ENCODE results near the gene CTH. TPM values are rescaled to one million over a fixed set of nuclear protein-coding genes. Genes with fewer than 3 reads are reported as not detected.

The CTH gene
- total RNA-seq, 3 donors from 2014 or later (not counting 1 experiment from before 2014, with no cell fraction given), result 3.0 to 7.6 (median 3.6) TPM

GRCh38 chr1:70485624-70486023 lies 74.6 kb downstream of the CTH start:
- intact Hi-C loops (cut with micrococcal nuclease), result no loop called here
- Mint-ChIP-seq H3K9me3 (no peaks in the 10 kb centered on the region), H3K4me3 (no peak overlapping the region), H3K36me3 (no peaks in the 10 kb centered on the region), H3K4me1 (no peaks in the 10 kb centered on the region), H3K27me3 (ENCODE audit: low read depth in 2 of 2) (peaks cover 0 to 12% of the 10 kb centered on the region in 2 donors), H3K27ac (no peak overlapping the region)
- no peaks in the 10 kb centered on the region for H3K27me3 ChIP-seq (ENCODE audit: control insufficient read depth, insufficient read depth, low read length)
- ATAC-seq, result no peak
- no peak for TF ChIP-seq CTCF (IDR thresholded peaks at IDR 0.05)
- no peak overlapping the region for H3K27ac ChIP-seq (ENCODE audit: low read length)
- no peak for DNase-seq
- H3K36me3 ChIP-seq (ENCODE audit: control insufficient read depth, insufficient read depth, low read length), result no peaks in the 10 kb centered on the region
- WGBS (ENCODE audit: insufficient coverage), result 17% methylated on average over 3 of the region's 4 CpGs
- no peaks in the 10 kb centered on the region for H3K9me3 ChIP-seq (ENCODE audit: control insufficient read depth, insufficient read depth, low read length)
- no peaks in the 10 kb centered on the region for H3K4me1 ChIP-seq (ENCODE audit: control insufficient read depth, insufficient read depth, low read length)
- no peak overlapping the region for H3K4me3 ChIP-seq (ENCODE audit: low read length)

- Mint-ChIP-seq H3K27ac (no peak overlapping the region), H3K9me3 (no peaks in the 10 kb centered on the region), H3K4me3 (no peak overlapping the region), H3K36me3 (no peaks in the 10 kb centered on the region), H3K27me3 (ENCODE audit: low read depth in 2 of 2) (peaks cover 0 to 17% of the 10 kb centered on the region in 2 donors), H3K4me1 (no peaks in the 10 kb centered on the region)
- no peak for TF ChIP-seq CTCF (IDR thresholded peaks at IDR 0.05)
- WGBS (ENCODE audit: insufficient coverage), result 88% methylated on average over 2 of the region's 2 CpGs
- H3K9me3 ChIP-seq (ENCODE audit: control insufficient read depth, insufficient read depth, low read length), result no peaks in the 10 kb centered on the region
- no peak for ATAC-seq
- intact Hi-C loops (cut with micrococcal nuclease), result no loop called here
- H3K27ac ChIP-seq (ENCODE audit: low read length), result no peak overlapping the region
- H3K4me3 ChIP-seq (ENCODE audit: low read length), result no peak overlapping the region
- no peaks in the 10 kb centered on the region for H3K4me1 ChIP-seq (ENCODE audit: control insufficient read depth, insufficient read depth, low read length)
- DNase-seq, result no peak
- no peaks in the 10 kb centered on the region for H3K27me3 ChIP-seq (ENCODE audit: control insufficient read depth, insufficient read depth, low read length)
- no peaks in the 10 kb centered on the region for H3K36me3 ChIP-seq (ENCODE audit: control insufficient read depth, insufficient read depth, low read length)
These were observed 75.8 kb downstream of the CTH start for GRCh38 chr1:70486676-70487458.

GRCh38 chr1:70487459-70487815 lies 76.4 kb downstream of the CTH start:
- no peaks in the 10 kb centered on the region for H3K36me3 Mint-ChIP-seq
- H3K27ac ChIP-seq (ENCODE audit: low read length), result no peak overlapping the region
- no peaks in the 10 kb centered on the region for H3K9me3 ChIP-seq (ENCODE audit: control insufficient read depth, insufficient read depth, low read length)
- TF ChIP-seq CTCF (IDR thresholded peaks at IDR 0.05), result no peak
- no peak overlapping the region for H3K27ac Mint-ChIP-seq
- peaks cover 0 to 17% of the 10 kb centered on the region in 2 donors for H3K27me3 Mint-ChIP-seq (ENCODE audit: low read depth in 2 of 2)
- no peaks in the 10 kb centered on the region for H3K27me3 ChIP-seq (ENCODE audit: control insufficient read depth, insufficient read depth, low read length)
- ATAC-seq (no peak), DNase-seq (no peak)
- H3K36me3 ChIP-seq (ENCODE audit: control insufficient read depth, insufficient read depth, low read length), result no peaks in the 10 kb centered on the region
- no peak overlapping the region for H3K4me3 ChIP-seq (ENCODE audit: low read length)
- WGBS (ENCODE audit: insufficient coverage), result 96% methylated on average over 2 of the region's 2 CpGs
- H3K4me1 ChIP-seq (ENCODE audit: control insufficient read depth, insufficient read depth, low read length), result no peaks in the 10 kb centered on the region
- no peaks in the 10 kb centered on the region for H3K4me1 Mint-ChIP-seq
- intact Hi-C loops (cut with micrococcal nuclease), result no loop called here
- H3K9me3 Mint-ChIP-seq, result no peaks in the 10 kb centered on the region
- no peak overlapping the region for H3K4me3 Mint-ChIP-seq
